Stimulated activated naive CD8-positive, alpha-beta T cell treated with anti-CD3 and anti-CD28 coated beads, Interleukin-15, amount 100 ng/mL, for 72 hours (primary cell): ENCODE results near the gene OXER1.
A peak's percentile ranks its signal among the peaks of the same experiment; 100 is the strongest.

Source experiments
- ATAC-seq: fragments of 150-1000 bp; cut with Tn5 transposase; 2 replicates; pipeline ENCODE4 v1.10.0; 2021; ENCODE audit warnings: mild to moderate bottlenecking, moderate library complexity
- DNase-seq, 2 donors: peaks; one replicate each; pipeline ENCODE4 v3.0.0; 2021 to 2022
- H3K27ac Mint-ChIP-seq, 2 donors: one replicate each; pipeline ENCODE4 v1.8.0; 2022; ENCODE audit warnings: mild to moderate bottlenecking in 2 of 2, mixed read lengths in 2 of 2, moderate library complexity in 2 of 2
- H3K27me3 Mint-ChIP-seq: one replicate; pipeline ENCODE4 v1.8.0; 2022; ENCODE audit warnings: mixed read lengths
- H3K4me1 Mint-ChIP-seq: one replicate; pipeline ENCODE4 v1.8.0; 2022; ENCODE audit warnings: mild to moderate bottlenecking, mixed read lengths
- H3K4me3 Mint-ChIP-seq, 2 donors: one replicate each; pipeline ENCODE4 v1.8.0; 2022; ENCODE audit warnings: mild to moderate bottlenecking in 2 of 2, mixed read lengths in 2 of 2, moderate library complexity in 1 of 2
- H3K9me3 Mint-ChIP-seq, 2 donors: one replicate each; pipeline ENCODE4 v1.8.0; 2022; ENCODE audit warnings: mixed read lengths in 2 of 2

The OXER1 gene

GRCh38 chr2:42764096-42764495 lies at the start of gene OXER1:
Gene OXER1, minus strand, starts transcription at chr2:42764135. Its CDS starts 73 bp downstream, at chr2:42764062.
- no peaks in the 10 kb centered on the region for H3K27me3 Mint-ChIP-seq
- no peak for DNase-seq
- peak within 1 kb of the TSS; percentile 51 to 67 for H3K27ac Mint-ChIP-seq
- H3K4me1 Mint-ChIP-seq = peaks cover 4% of the 10 kb centered on the region
- H3K4me3 Mint-ChIP-seq = no peak within 1 kb of the TSS
- H3K9me3 Mint-ChIP-seq = no peaks in the 10 kb centered on the region
- no peak for ATAC-seq

- H3K27ac Mint-ChIP-seq = no peak overlapping the region
- H3K9me3 Mint-ChIP-seq = peaks cover 0 to 7% of the 10 kb centered on the region in 2 donors
- H3K4me1 Mint-ChIP-seq = peaks cover 30% of the 10 kb centered on the region
- H3K27me3 Mint-ChIP-seq = no peaks in the 10 kb centered on the region
- ATAC-seq (no peak), DNase-seq (no peak)
- no peak overlapping the region for H3K4me3 Mint-ChIP-seq
Measured at GRCh38 chr2:42812899-42813479, 49.1 kb upstream of the OXER1 start.

- peaks cover 30% of the 10 kb centered on the region for H3K4me1 Mint-ChIP-seq
- H3K9me3 Mint-ChIP-seq = peaks cover 0 to 7% of the 10 kb centered on the region in 2 donors
- no peaks in the 10 kb centered on the region for H3K27me3 Mint-ChIP-seq
- H3K27ac Mint-ChIP-seq = peak overlapping the region; percentile 99 to 100
- peak; percentile 31 for ATAC-seq
- peak overlapping the region; percentile 90 to 91 for H3K4me3 Mint-ChIP-seq
- peak in 1 of 2 donors; percentile 71 for DNase-seq
Measured at GRCh38 chr2:42810971-42811811, 47.3 kb upstream of the OXER1 start.

- Mint-ChIP-seq H3K27me3 (no peaks in the 10 kb centered on the region), H3K4me3 (peak overlapping the region; percentile 90 to 91), H3K4me1 (peaks cover 30% of the 10 kb centered on the region), H3K27ac (peak overlapping the region; percentile 99 to 100), H3K9me3 (peaks cover 0 to 7% of the 10 kb centered on the region in 2 donors)
- ATAC-seq (peak; percentile 87), DNase-seq (peak; percentile 97 to 99)
Measured at GRCh38 chr2:42810121-42810970, 46.4 kb upstream of the OXER1 start.

GRCh38 chr2:42809819-42810120 lies 45.8 kb upstream of the OXER1 start:
- Mint-ChIP-seq H3K27ac (peak overlapping the region; percentile 72 to 89), H3K9me3 (peaks cover 0 to 7% of the 10 kb centered on the region in 2 donors), H3K4me3 (peak overlapping the region; percentile 62 to 72), H3K27me3 (no peaks in the 10 kb centered on the region), H3K4me1 (peaks cover 30% of the 10 kb centered on the region)
- DNase-seq (no peak), ATAC-seq (peak; percentile 52)

- Mint-ChIP-seq H3K27ac (peak overlapping the region; percentile 72 to 89), H3K9me3 (peaks cover 0 to 7% of the 10 kb centered on the region in 2 donors), H3K4me1 (peaks cover 30% of the 10 kb centered on the region), H3K27me3 (no peaks in the 10 kb centered on the region), H3K4me3 (peak overlapping the region; percentile 62 to 72)
- ATAC-seq (no peak), DNase-seq (no peak)
Measured at GRCh38 chr2:42809131-42809818, 45.3 kb upstream of the OXER1 start.

GRCh38 chr2:42808301-42808700 lies 44.4 kb upstream of the OXER1 start:
- ATAC-seq (no peak), DNase-seq (no peak)
- no peaks in the 10 kb centered on the region for H3K27me3 Mint-ChIP-seq
- H3K9me3 Mint-ChIP-seq = no peaks in the 10 kb centered on the region
- H3K27ac Mint-ChIP-seq = no peak overlapping the region
- H3K4me1 Mint-ChIP-seq = peaks cover 29% of the 10 kb centered on the region
- H3K4me3 Mint-ChIP-seq = no peak overlapping the region

GRCh38 chr2:42806786-42807185 lies 42.9 kb upstream of the OXER1 start:
- no peak for DNase-seq
- Mint-ChIP-seq H3K4me3 (no peak overlapping the region), H3K27me3 (no peaks in the 10 kb centered on the region), H3K27ac (no peak overlapping the region), H3K9me3 (no peaks in the 10 kb centered on the region), H3K4me1 (peaks cover 20% of the 10 kb centered on the region)
- no peak for ATAC-seq

- H3K4me3 Mint-ChIP-seq = no peak overlapping the region
- no peaks in the 10 kb centered on the region for H3K27me3 Mint-ChIP-seq
- H3K27ac Mint-ChIP-seq = no peak overlapping the region
- H3K9me3 Mint-ChIP-seq = no peaks in the 10 kb centered on the region
- ATAC-seq = no peak
- peaks cover 26% of the 10 kb centered on the region for H3K4me1 Mint-ChIP-seq
- no peak for DNase-seq
Measured at GRCh38 chr2:42804891-42805290, 41.0 kb upstream of the OXER1 start.

- no peaks in the 10 kb centered on the region for H3K27me3 Mint-ChIP-seq
- no peak for DNase-seq
- ATAC-seq = no peak
- peaks cover 30% of the 10 kb centered on the region for H3K4me1 Mint-ChIP-seq
- no peaks in the 10 kb centered on the region for H3K9me3 Mint-ChIP-seq
- H3K4me3 Mint-ChIP-seq = no peak overlapping the region
- no peak overlapping the region for H3K27ac Mint-ChIP-seq
Measured at GRCh38 chr2:42804338-42804737, 40.4 kb upstream of the OXER1 start.

- Mint-ChIP-seq H3K27me3 (no peaks in the 10 kb centered on the region), H3K9me3 (no peaks in the 10 kb centered on the region), H3K4me3 (no peak overlapping the region), H3K4me1 (peaks cover 27% of the 10 kb centered on the region), H3K27ac (peak overlapping the region in 1 of 2 donors; percentile 51)
- ATAC-seq = no peak
- no peak for DNase-seq
Measured at GRCh38 chr2:42802150-42802549, 38.2 kb upstream of the OXER1 start.

GRCh38 chr2:42801381-42801780 lies 37.4 kb upstream of the OXER1 start:
- Mint-ChIP-seq H3K4me1 (peaks cover 35% of the 10 kb centered on the region), H3K27me3 (no peaks in the 10 kb centered on the region), H3K9me3 (no peaks in the 10 kb centered on the region), H3K27ac (no peak overlapping the region), H3K4me3 (no peak overlapping the region)
- ATAC-seq (no peak), DNase-seq (no peak)

- Mint-ChIP-seq H3K4me1 (peaks cover 39% of the 10 kb centered on the region), H3K9me3 (no peaks in the 10 kb centered on the region), H3K4me3 (no peak overlapping the region), H3K27me3 (no peaks in the 10 kb centered on the region), H3K27ac (no peak overlapping the region)
- DNase-seq = no peak
- ATAC-seq = no peak
Measured at GRCh38 chr2:42800981-42801380, 37.0 kb upstream of the OXER1 start.

GRCh38 chr2:42800461-42800962 lies 36.6 kb upstream of the OXER1 start:
- no peaks in the 10 kb centered on the region for H3K9me3 Mint-ChIP-seq
- ATAC-seq = no peak
- H3K4me3 Mint-ChIP-seq = no peak overlapping the region
- H3K27ac Mint-ChIP-seq = peak overlapping the region in 1 of 2 donors; percentile 41
- H3K27me3 Mint-ChIP-seq = no peaks in the 10 kb centered on the region
- H3K4me1 Mint-ChIP-seq = peaks cover 43% of the 10 kb centered on the region
- no peak for DNase-seq

- H3K4me1 Mint-ChIP-seq = peaks cover 50% of the 10 kb centered on the region
- H3K4me3 Mint-ChIP-seq = no peak overlapping the region
- no peak for DNase-seq
- no peak overlapping the region for H3K27ac Mint-ChIP-seq
- no peaks in the 10 kb centered on the region for H3K27me3 Mint-ChIP-seq
- no peaks in the 10 kb centered on the region for H3K9me3 Mint-ChIP-seq
- no peak for ATAC-seq
Measured at GRCh38 chr2:42799881-42800280, 35.9 kb upstream of the OXER1 start.
